ENCODE measurements around the gene FRRS1.

FRRS1 gene

DNA sequence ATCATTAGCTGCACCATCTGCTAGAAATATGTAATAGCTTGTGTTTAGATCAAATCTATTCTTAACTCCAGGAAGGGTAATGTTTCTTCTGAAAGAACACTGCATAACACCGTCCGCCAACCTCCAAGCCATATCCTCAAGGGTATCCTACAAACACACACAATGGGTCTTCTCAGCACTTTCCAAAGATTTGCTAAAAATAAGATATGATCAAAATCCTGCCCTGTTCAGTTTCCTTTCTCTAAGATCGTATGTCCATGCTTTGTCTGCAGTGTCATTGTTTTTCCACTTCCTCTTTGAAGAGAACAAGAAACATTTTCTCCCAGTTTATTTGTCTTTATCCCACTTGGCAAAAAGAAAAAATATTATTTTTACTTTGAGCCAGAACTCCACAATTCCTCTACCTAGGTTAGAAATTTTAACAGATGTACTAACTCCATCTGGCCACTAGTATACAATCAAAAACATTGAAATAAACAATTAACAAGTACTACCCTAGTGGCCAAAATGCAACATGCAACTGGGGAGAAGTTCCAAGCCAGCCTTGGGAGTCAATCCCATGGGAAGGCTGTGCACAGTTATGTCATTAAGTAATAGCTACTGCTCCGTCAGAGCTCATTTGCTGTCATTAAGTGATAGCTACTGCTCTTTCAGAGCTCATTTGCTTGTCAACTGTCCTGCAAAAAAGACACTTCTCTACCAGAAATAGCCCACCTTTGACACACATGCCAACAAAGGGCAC is 37.8 kb downstream of the FRRS1 start:
- no peak for DNase-seq (ENCODE audit: low read depth in 3 of 3, low spot score in 1 of 3)

- no peak for DNase-seq (ENCODE audit: low read depth in 3 of 3, low spot score in 1 of 3)
Measured at GRCh38 chr1:99727575-99728185, 38.8 kb downstream of the FRRS1 start.

DNA sequence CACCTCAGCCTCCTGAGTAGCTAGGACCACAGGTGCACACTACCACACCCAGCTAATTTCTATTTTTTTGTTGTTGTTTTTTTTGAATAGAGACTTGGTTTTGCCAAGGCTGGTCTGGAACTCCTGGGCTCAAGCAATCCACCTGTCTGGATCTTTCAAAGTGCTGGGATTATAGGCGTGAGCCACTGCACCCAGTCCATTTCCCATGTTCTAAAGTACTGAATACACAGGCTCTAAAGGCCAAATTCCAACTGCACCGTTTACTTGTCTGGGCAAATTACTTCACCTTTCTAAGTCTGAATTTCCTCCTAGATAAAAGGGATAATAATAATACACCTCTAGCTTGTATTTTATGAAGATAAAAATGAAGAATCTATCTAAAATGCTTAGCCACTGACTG is 39.6 kb downstream of the FRRS1 start:
- no peak for DNase-seq (ENCODE audit: low read depth in 3 of 3, low spot score in 1 of 3)

- no peak for DNase-seq (ENCODE audit: low read depth in 3 of 3, low spot score in 1 of 3)
Measured at GRCh38 chr1:99726407-99726806, 40.0 kb downstream of the FRRS1 start.

- DNase-seq (ENCODE audit: low read depth in 3 of 3, low spot score in 1 of 3) = no peak
Measured at GRCh38 chr1:99725996-99726395, 40.4 kb downstream of the FRRS1 start.

DNA sequence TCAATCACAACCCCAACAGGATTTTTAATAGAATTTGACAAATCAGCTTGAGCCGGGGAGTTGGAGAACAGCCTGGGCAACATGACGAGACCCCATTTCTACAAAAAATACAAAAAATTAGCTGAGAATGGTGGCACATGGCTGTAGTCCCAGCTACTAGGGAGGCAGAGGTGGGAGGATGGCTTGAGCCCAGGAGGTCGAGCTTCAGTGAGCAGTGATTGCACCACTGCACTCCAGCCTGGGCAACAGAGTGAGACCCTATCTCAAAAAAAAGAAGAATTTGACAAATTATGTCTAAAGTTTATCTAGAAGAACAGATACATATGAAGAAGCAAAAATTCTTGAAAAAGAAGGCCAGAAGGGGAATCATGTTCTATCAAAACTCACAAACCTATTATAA is 43.2 kb downstream of the FRRS1 start:
- no peak for DNase-seq (ENCODE audit: low read depth in 3 of 3, low spot score in 1 of 3)

DNA sequence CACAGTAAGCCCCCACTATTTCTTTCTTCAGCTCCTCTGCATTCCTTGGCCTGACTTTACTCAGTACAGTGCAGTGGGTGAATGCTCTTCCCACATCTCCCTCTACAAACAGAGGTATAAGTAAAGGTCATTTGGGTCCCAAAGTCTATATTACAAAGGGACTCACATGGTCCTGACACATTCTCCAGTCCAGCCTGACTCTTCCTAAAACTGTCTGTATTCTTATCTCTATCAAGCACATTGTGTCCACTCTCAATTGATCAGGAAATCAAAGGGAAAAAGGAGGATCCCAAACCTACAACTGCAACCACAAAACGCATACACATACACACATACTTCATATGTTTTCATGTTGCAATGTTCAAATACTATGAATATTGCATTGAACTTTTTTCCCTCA is 49.4 kb downstream of the FRRS1 start:
- DNase-seq (ENCODE audit: low read depth in 3 of 3, low spot score in 1 of 3) = no peak

DNA sequence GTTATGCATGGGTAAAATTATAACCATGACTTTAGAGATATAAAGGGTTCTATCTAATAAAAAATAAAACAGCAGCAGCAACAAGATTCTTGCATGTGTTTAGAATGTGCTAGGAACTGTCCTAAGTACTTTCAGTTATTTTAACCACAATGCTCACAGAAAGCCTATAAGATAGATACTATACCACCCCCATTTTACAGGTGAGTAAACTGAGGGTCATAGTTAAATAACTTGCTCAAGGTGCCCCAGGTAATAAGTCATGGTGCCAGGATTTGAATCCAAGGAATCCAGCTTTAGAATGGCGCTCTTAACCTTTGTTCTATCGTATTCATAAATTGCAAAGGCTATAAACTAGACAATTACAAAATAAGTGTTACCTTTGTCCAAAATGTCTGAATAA is 53.4 kb downstream of the FRRS1 start:
- no peak for DNase-seq (ENCODE audit: low read depth in 3 of 3, low spot score in 1 of 3)

- DNase-seq (ENCODE audit: low read depth in 3 of 3, low spot score in 1 of 3) = no peak
Measured at GRCh38 chr1:99710994-99711393, 55.4 kb downstream of the FRRS1 start.

- peak in 1 of 3 donors; percentile 12 for DNase-seq (ENCODE audit: low read depth in 3 of 3, low spot score in 1 of 3)
Measured at GRCh38 chr1:99707535-99708142, 58.8 kb downstream of the FRRS1 start.

DNA sequence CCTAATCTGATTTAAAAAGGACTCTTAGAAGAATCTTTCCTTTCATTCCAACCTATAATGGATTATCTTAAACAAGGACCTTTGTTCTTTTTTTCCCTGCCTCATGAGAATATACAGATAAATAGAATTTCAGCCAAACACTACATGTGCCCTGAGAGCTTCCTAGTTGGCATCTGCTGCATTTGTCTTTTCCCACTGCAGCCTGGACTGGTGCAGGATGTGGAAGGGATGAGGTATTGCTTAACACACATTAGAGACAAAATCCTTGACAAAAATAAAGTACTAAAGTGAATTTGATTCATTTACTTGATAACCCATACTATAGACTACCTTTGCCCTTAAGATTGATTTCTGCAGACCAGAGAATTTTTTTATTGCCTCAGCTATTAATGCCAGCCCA is 61.0 kb downstream of the FRRS1 start:
- no peak for DNase-seq (ENCODE audit: low read depth in 3 of 3, low spot score in 1 of 3)

DNA sequence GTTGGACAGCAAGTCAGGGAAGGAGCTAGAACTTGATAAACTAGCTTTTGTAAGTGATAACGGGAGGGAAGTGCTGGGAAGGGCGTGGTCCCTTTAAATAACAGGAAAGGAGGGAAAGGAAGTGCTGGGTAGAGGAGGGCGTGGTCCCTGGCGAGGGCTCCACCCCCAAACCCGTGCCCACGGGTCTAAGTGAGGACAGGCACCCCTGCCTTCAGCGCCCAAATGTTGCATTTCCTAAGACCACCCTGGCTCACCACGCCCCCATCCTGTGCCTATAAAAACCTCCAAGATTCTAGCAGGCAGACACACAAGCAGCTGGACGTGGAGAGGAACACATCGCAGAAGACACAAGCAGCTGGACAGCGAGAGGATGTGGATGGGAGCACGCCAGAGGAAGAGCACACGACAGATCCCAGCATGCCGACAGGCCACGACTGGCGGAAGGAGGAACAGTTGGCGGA is 62.0 kb downstream of the FRRS1 start:
- no peak for DNase-seq (ENCODE audit: low read depth in 3 of 3, low spot score in 1 of 3)

- DNase-seq (ENCODE audit: low read depth in 3 of 3, low spot score in 1 of 3) = no peak
Measured at GRCh38 chr1:99702221-99702620, 64.2 kb downstream of the FRRS1 start.

GRCh38 chr1:99700020-99700419 is 66.4 kb downstream of the FRRS1 start:
- no peak for DNase-seq (ENCODE audit: low read depth in 3 of 3, low spot score in 1 of 3)

GRCh38 chr1:99697580-99697979 is 68.9 kb downstream of the FRRS1 start:
- DNase-seq (ENCODE audit: low read depth in 3 of 3, low spot score in 1 of 3) = no peak

GRCh38 chr1:99696616-99697015 is 69.8 kb downstream of the FRRS1 start:
- DNase-seq (ENCODE audit: low read depth in 3 of 3, low spot score in 1 of 3) = no peak

DNA sequence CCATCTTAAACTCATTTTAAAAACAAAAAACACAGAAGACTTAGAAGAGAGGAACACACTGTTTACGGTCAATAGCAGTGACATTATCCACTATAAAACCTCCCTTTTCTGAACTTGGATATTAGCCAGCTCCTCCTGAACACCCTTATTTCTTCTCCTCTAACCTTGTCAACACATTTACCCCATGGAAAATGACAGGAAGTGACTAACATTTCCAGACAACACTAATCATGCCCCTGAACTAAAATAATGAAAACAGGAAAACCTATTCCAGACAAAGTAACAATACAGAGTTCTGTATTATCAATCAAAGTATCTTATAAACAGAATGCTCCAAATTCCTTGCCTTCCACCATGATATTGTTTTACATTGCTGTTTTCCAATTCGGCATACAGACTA is 75.3 kb downstream of the FRRS1 start:
- DNase-seq (ENCODE audit: low read depth in 3 of 3, low spot score in 1 of 3) = no peak

DNA sequence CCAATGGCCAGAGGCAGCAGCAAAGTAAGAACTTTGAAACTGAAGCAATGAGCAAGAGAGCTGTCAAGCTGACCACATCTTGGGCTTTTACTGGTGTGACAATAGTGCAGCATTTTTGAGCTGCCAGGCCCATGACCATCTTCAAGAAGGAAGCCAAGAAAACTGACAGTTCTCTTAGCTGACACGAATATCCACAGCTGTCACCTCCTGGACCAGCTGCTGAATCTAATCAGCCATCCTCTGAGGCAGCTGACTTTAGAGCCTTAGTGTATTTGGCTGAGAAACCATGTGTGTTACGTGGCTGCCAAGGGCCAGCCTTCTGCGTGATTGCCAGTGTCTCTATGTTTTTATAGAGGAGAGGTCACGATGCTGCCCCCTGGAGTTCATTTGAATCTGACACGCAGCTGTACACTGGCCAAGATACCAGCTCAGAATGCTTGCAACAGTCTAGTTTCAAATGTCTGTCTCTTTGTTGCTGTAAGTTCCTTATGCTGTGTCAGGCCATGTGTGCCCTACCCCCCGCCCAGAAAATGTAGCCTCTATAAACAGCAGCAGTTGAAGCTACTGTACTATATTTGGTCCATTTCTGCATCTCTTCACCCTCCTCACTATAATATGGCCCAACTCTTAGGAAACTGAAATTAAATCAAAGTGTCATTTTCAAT is 80.8 kb downstream of the FRRS1 start:
- DNase-seq (ENCODE audit: low read depth in 3 of 3, low spot score in 1 of 3) = peak in 1 of 3 donors; percentile 3

GRCh38 chr1:99682291-99682751 is 84.1 kb downstream of the FRRS1 start:
- DNase-seq (ENCODE audit: low read depth in 3 of 3, low spot score in 1 of 3) = no peak

GRCh38 chr1:99681583-99681982 is 84.9 kb downstream of the FRRS1 start:
- DNase-seq (ENCODE audit: low read depth in 3 of 3, low spot score in 1 of 3) = no peak

GRCh38 chr1:99680270-99680669 is 86.2 kb downstream of the FRRS1 start:
- no peak for DNase-seq (ENCODE audit: low read depth in 3 of 3, low spot score in 1 of 3)

DNA sequence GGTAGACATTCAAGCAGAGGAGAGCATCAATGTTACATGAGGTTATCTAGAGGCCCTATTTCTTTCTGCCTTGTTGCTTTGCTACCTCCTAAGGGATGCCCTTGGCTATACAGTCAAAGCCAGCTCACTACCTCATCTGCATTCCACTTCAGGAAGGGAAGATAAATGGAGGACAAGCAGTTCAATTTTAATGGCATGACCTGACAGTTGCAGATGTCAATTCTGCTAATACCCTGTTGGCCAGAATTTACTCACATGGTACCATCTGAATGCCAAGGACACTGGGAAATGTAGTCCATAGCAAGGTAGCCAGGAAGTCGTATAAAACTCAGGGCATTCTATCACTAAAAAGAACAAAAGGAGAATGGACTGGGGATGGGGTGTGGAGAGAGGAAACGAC is 89.0 kb downstream of the FRRS1 start:
- no peak for DNase-seq (ENCODE audit: low read depth in 3 of 3, low spot score in 1 of 3)

Data from stimulated activated CD4-positive, alpha-beta T cell treated with anti-CD3 and anti-CD28 coated beads, TNF-alpha, amount 100 ng/mL, for 1 hour (primary cell).